Activated naive CD8-positive, alpha-beta T cell treated with anti-CD3 and anti-CD28 coated beads for 36 hours (primary cell): ENCODE measurements around the gene TMEM203. TPM values are rescaled to one million over a fixed set of nuclear protein-coding genes. Genes with fewer than 3 reads are reported as not detected.

Source experiments
- DNase-seq: peaks from one replicate; pipeline ENCODE4 v3.0.0; 2021
- H3K27ac Mint-ChIP-seq: one replicate; pipeline ENCODE4 v1.8.0; 2022; ENCODE audit warnings: mild to moderate bottlenecking, moderate library complexity, mixed read lengths
- H3K27me3 Mint-ChIP-seq: one replicate; pipeline ENCODE4 v1.8.0; 2022; ENCODE audit warnings: mild to moderate bottlenecking, mixed read lengths
- H3K36me3 Mint-ChIP-seq: one replicate; pipeline ENCODE4 v1.8.0; 2021; ENCODE audit warnings: mild to moderate bottlenecking, mixed read lengths
- H3K4me1 Mint-ChIP-seq: one replicate; pipeline ENCODE4 v1.8.0; 2021; ENCODE audit warnings: mixed read lengths
- H3K4me3 Mint-ChIP-seq: one replicate; pipeline ENCODE4 v1.8.0; 2022; ENCODE audit warnings: mild to moderate bottlenecking, moderate library complexity, mixed read lengths
- H3K9me3 Mint-ChIP-seq: one replicate; pipeline ENCODE4 v1.8.0; 2022; ENCODE audit warnings: mixed read lengths
- total RNA-seq, 2 experiments: library from RNA; stranded (reverse); gene quantifications; one replicate each; pipeline ENCODE4 v1.2.3, GENCODE V29; 2021

The TMEM203 gene
- total RNA-seq, 2 experiments from 2014 or later = 37.9 TPM

DNA sequence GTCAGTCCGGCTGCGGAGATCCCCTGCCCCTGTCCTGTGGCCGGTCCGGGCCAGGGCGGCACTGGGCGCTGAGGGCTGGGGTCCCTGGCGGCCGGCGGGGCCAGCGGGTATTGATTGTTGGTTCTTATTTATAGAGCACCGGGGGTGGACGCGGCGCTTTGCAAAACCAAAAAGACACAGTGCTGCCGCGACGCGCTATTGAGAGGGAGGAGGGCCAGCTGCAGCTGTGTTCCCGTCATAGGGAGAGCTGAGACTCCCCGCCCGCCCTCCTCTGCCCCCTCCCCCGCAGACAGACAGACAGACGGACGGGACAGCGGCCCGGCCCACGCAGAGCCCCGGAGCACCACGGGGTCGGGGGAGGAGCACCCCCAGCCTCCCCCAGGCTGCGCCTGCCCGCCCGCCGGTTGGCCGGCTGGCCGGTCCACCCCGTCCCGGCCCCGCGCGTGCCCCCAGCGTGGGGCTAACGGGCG lies 38.1 kb downstream of the TMEM203 start:
- no peak for DNase-seq
- H3K4me1 Mint-ChIP-seq = no peaks in the 10 kb centered on the region
- no peak overlapping the region for H3K27ac Mint-ChIP-seq
- H3K9me3 Mint-ChIP-seq = no peaks in the 10 kb centered on the region
- no peak overlapping the region for H3K4me3 Mint-ChIP-seq
- peaks cover 62% of the 10 kb centered on the region for H3K27me3 Mint-ChIP-seq
- no peaks in the 10 kb centered on the region for H3K36me3 Mint-ChIP-seq

DNA sequence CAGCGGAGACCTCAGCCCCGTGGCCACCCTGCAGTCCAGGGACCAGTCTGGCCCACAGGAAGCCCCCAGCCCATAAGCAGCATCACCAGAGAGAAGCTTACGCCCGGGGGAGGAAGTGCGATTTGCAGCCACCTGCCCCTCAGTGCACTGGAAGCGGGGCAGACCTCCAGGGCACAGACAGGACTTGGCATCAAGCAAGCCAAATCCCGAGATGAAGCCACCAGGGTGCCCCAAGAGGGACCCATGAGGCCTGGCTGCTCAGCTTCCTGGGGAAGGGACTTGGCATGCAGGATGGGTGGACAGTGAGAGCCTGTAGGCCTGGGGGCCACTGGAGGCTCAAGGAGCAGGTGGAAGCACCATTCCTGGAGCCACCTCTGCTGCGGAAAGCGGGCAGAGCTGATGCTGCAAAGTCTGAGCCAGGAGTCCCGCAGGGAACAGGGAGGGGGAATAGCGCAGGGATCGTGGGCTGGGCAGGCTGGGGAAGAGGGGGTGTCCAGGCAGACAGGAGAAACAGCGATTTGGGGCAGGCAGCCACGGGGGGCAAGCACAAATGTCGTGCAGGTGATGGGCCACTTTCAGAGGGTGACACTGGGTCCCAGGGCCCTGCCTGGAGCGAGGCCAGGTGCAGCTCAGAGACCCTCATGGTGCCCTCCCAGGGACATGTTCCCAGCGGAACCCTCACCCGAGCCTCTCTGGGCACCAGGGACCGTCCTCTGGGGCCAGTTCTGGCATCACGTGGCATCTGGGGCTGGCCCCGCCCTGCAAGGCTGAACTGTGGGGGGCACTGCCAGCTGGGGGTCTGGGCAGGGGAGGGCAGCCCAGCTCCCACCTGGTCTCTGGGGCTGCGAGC lies 38.8 kb downstream of the TMEM203 start:
- no peaks in the 10 kb centered on the region for H3K4me1 Mint-ChIP-seq
- no peak overlapping the region for H3K27ac Mint-ChIP-seq
- no peaks in the 10 kb centered on the region for H3K9me3 Mint-ChIP-seq
- DNase-seq = no peak
- H3K36me3 Mint-ChIP-seq = no peaks in the 10 kb centered on the region
- H3K27me3 Mint-ChIP-seq = peaks cover 64% of the 10 kb centered on the region
- no peak overlapping the region for H3K4me3 Mint-ChIP-seq

DNA sequence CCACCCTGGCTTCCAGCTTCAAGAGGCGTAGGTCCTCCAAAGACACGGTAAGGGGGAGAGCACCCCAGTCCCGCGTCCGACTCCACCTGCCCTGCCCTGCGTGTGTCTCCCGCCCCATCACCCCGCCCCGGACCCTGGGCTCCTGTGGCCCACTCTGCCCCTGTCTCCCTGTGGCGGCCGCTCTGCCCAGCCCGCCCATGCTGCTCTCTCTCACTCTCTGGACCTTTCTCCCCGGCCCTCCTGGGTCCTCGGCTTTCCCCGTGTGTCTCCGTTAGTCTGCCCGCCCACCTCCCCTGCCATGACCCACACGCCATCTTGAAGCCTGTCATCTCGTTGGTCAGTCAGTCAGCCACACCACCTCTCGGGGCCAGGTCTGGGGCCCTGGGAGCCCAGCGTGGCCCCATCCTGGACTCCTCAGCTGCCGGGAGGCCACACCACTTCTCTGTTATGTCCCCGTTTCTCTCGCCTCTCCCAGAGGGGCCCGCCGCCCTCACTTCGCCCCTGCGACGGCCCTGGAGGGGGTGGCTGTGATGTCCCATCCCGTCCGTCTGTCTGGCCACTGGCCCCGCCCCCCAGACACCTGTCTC lies 40.1 kb downstream of the TMEM203 start:
- H3K4me1 Mint-ChIP-seq = no peaks in the 10 kb centered on the region
- DNase-seq = no peak
- H3K27me3 Mint-ChIP-seq = peaks cover 66% of the 10 kb centered on the region
- no peak overlapping the region for H3K4me3 Mint-ChIP-seq
- H3K9me3 Mint-ChIP-seq = no peaks in the 10 kb centered on the region
- H3K27ac Mint-ChIP-seq = no peak overlapping the region
- H3K36me3 Mint-ChIP-seq = no peaks in the 10 kb centered on the region

DNA sequence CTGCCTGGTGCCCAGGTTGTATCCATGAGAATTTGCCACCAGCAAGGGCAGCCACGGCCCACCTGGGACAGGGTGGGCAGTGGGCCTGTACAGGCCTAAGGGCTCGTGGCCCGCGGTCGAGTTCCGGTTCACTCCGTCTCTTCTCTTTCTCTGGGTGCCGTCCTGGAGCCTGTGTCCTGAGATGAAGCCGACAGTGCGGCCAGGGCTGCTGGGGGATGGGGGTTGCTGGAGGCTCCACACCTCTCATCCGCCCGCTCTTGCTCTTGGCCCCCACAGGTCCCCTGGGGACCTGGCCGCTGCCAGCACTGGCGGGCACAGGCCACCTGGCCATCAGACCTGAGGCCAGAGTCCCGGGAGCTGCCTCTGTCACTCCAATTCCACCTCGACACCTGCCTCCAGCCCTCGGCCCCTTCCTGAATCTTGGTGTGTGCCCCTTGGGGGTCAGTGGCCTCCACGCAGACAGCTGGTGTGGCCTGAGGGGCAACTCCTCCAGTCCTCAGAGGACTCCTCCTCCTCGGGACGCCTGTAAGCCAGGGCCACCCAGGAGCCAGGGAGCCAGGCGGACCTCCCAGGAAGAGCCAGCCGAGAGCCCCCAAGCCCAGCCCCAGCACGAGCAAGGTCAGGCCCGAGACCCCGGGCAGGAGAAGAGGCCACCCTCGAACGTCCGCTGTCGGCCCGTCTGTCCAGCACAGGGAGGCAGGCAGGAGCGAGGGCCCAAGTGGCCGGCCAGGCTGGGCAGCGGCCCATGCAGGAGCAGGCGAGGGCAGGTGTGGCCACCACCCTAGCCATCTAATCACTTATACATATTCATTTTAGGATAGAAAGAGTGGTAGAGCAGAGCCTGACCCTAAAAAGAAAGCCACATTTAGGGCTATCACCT lies 40.8 kb downstream of the TMEM203 start:
- H3K36me3 Mint-ChIP-seq = no peaks in the 10 kb centered on the region
- H3K4me1 Mint-ChIP-seq = peaks cover 3% of the 10 kb centered on the region
- DNase-seq = no peak
- no peak overlapping the region for H3K27ac Mint-ChIP-seq
- H3K9me3 Mint-ChIP-seq = no peaks in the 10 kb centered on the region
- peaks cover 68% of the 10 kb centered on the region for H3K27me3 Mint-ChIP-seq
- H3K4me3 Mint-ChIP-seq = no peak overlapping the region

DNA sequence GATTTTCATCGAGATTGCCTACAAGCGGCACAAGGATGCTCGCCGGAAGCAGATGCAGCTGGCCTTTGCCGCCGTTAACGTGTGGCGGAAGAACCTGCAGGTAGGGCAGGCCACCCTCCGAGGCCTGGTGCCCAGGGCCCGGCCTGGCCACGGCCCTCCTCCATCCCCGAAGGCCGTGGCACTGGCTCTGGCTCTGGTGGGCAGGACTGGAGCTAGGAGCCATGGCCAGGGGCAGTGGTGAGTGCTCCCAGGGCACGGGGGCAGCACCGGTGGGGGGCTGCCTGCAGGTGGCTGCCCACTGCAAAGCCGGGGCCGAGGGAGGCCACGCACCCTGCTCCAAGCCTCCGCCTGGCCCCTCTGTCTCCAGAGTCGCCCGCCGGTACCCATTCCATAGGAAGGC lies 41.6 kb downstream of the TMEM203 start:
- H3K27ac Mint-ChIP-seq = no peak overlapping the region
- no peak for DNase-seq
- no peak overlapping the region for H3K4me3 Mint-ChIP-seq
- no peaks in the 10 kb centered on the region for H3K36me3 Mint-ChIP-seq
- peaks cover 74% of the 10 kb centered on the region for H3K27me3 Mint-ChIP-seq
- H3K9me3 Mint-ChIP-seq = no peaks in the 10 kb centered on the region
- H3K4me1 Mint-ChIP-seq = peaks cover 8% of the 10 kb centered on the region

DNA sequence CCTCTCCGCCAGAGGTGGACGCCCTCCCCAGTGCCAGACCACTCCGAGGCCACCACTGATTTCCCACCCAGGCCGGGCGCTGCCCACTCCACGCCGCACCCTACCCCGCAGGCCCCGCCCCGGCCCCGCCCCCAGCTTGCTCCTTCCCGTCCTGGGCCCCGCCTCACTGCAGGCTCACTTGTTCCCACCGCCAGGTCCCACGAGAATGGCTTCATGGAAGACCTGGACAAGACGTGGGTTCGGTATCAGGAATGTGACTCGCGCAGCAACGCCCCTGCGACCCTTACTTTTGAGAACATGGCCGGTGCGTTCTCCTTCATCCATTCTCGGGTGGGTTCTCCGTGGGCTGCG lies 42.1 kb downstream of the TMEM203 start:
- peaks cover 74% of the 10 kb centered on the region for H3K27me3 Mint-ChIP-seq
- H3K27ac Mint-ChIP-seq = no peak overlapping the region
- no peak for DNase-seq
- H3K9me3 Mint-ChIP-seq = no peaks in the 10 kb centered on the region
- H3K36me3 Mint-ChIP-seq = no peaks in the 10 kb centered on the region
- H3K4me3 Mint-ChIP-seq = no peak overlapping the region
- H3K4me1 Mint-ChIP-seq = peaks cover 9% of the 10 kb centered on the region

DNA sequence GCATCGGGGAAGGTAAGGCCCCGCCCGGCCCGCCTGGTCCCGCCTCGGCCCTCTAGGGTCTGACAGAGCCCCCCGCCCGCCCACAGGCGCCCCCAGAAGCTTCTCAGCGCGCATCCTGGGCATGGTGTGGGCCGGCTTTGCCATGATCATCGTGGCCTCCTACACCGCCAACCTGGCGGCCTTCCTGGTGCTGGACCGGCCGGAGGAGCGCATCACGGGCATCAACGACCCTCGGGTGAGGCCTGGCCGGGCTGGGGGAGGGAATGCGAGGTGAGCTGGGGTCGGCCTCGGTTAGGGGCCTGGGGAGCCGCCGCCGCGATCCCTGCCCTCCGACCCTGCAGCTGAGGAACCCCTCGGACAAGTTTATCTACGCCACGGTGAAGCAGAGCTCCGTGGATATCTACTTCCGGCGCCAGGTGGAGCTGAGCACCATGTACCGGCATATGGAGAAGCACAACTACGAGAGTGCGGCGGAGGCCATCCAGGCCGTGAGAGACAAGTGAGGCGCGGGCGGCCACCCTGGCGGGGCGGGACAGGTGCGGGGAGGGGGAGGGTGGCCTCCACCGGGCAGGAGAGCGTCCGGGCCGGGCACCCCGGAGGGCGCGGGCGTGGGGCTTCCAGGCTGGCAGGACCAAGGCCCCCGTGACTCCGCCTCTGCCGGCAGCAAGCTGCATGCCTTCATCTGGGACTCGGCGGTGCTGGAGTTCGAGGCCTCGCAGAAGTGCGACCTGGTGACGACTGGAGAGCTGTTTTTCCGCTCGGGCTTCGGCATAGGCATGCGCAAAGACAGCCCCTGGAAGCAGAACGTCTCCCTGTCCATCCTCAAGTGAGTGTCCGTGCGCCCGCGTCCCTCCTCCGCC lies 42.7 kb downstream of the TMEM203 start:
- Mint-ChIP-seq H3K4me3 (no peak overlapping the region), H3K36me3 (no peaks in the 10 kb centered on the region), H3K27me3 (peaks cover 79% of the 10 kb centered on the region), H3K9me3 (no peaks in the 10 kb centered on the region), H3K27ac (no peak overlapping the region), H3K4me1 (peaks cover 13% of the 10 kb centered on the region)
- DNase-seq = no peak

DNA sequence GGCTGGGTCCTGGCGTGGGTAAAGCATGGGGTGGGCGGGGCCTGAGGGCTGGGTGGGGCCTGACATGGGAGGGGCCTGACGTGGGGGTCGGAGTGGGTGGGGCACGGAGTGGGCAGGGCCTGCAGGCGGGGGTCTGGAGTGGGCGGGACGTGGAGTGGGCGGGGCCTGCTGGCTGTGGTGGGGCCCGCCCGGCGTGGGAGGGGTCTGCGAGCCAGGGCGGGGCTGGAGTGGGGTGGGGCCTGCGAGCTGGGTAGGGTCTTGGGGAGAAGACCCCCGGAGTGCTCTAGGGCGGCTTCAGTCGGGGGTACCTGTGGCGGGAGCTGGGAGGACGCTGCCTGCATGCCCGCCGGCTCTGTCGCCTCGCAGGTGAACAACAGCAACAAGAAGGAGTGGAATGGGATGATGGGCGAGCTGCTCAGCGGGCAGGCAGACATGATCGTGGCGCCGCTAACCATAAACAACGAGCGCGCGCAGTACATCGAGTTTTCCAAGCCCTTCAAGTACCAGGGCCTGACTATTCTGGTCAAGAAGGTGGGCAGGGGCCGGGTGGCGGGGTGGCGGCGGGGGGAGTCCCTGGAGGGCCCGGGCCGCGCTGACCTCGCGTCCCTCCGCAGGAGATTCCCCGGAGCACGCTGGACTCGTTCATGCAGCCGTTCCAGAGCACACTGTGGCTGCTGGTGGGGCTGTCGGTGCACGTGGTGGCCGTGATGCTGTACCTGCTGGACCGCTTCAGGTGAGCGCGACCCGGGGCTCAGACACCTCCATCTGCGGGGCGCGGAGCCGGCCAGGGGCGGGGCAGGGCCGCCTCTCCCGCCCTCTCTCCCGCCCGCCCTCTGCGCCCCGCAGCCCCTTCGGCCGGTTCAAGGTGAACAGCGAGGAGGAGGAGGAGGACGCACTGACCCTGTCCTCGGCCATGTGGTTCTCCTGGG lies 43.6 kb downstream of the TMEM203 start:
- no peak overlapping the region for H3K4me3 Mint-ChIP-seq
- no peaks in the 10 kb centered on the region for H3K9me3 Mint-ChIP-seq
- H3K4me1 Mint-ChIP-seq = peaks cover 13% of the 10 kb centered on the region
- H3K36me3 Mint-ChIP-seq = no peaks in the 10 kb centered on the region
- no peak overlapping the region for H3K27ac Mint-ChIP-seq
- peaks cover 82% of the 10 kb centered on the region for H3K27me3 Mint-ChIP-seq
- DNase-seq = no peak

DNA sequence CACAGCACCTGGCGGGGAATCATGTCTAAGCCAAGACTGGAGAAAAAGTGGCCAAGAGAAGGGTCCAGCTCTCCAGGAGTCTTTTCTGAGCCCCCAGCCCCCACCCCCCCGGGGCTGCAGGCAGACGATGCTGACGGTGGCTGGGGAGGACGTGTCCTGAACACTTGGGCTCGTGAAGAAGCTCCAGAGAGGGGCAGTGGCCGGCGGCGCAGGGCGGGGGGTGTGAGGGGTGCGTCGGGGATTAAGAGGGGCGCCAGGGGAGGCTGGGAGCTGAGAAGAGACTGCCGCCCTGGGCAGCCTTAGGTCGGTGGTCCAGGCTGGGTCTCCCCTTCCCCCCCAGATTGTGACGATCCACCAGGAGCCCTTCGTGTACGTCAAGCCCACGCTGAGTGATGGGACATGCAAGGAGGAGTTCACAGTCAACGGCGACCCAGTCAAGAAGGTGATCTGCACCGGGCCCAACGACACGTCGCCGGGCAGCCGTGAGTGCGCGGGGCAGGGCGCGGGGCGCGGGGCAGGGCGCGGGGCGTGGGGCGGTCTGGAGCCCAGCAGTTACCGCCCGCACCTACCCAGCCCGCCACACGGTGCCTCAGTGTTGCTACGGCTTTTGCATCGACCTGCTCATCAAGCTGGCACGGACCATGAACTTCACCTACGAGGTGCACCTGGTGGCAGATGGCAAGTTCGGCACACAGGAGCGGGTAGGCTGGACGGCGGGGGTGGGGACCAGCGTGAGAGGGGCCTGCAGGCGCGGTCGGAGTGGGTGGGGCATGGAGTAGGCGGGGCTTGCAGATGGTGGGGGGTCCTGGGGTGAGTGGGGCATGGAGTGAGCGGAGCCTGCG lies 44.5 kb downstream of the TMEM203 start:
- H3K9me3 Mint-ChIP-seq = no peaks in the 10 kb centered on the region
- DNase-seq = no peak
- H3K27me3 Mint-ChIP-seq = peaks cover 76% of the 10 kb centered on the region
- H3K4me1 Mint-ChIP-seq = peaks cover 13% of the 10 kb centered on the region
- H3K27ac Mint-ChIP-seq = no peak overlapping the region
- H3K36me3 Mint-ChIP-seq = no peaks in the 10 kb centered on the region
- H3K4me3 Mint-ChIP-seq = no peak overlapping the region

DNA sequence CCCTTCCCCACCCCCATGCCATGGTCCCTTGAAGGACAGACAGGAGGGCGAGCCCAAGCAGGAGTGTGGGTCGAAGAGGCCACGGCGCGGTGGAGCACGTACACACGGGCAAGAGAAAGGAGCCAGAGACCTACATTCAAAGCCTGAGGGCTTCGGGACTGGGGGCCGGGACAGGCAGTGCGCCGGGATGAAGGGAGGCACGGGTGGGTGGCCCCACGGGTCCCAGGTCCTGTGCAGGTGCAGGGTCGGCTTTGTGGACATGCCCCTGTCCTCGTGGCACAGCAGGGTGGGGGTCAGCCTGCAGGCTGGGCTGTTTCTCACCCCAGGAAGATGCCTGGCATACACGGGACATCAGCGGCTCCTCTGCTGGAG lies 45.4 kb downstream of the TMEM203 start:
- Mint-ChIP-seq H3K4me1 (peaks cover 13% of the 10 kb centered on the region), H3K36me3 (no peaks in the 10 kb centered on the region), H3K27ac (no peak overlapping the region), H3K9me3 (no peaks in the 10 kb centered on the region), H3K4me3 (no peak overlapping the region), H3K27me3 (peaks cover 75% of the 10 kb centered on the region)
- DNase-seq = no peak

DNA sequence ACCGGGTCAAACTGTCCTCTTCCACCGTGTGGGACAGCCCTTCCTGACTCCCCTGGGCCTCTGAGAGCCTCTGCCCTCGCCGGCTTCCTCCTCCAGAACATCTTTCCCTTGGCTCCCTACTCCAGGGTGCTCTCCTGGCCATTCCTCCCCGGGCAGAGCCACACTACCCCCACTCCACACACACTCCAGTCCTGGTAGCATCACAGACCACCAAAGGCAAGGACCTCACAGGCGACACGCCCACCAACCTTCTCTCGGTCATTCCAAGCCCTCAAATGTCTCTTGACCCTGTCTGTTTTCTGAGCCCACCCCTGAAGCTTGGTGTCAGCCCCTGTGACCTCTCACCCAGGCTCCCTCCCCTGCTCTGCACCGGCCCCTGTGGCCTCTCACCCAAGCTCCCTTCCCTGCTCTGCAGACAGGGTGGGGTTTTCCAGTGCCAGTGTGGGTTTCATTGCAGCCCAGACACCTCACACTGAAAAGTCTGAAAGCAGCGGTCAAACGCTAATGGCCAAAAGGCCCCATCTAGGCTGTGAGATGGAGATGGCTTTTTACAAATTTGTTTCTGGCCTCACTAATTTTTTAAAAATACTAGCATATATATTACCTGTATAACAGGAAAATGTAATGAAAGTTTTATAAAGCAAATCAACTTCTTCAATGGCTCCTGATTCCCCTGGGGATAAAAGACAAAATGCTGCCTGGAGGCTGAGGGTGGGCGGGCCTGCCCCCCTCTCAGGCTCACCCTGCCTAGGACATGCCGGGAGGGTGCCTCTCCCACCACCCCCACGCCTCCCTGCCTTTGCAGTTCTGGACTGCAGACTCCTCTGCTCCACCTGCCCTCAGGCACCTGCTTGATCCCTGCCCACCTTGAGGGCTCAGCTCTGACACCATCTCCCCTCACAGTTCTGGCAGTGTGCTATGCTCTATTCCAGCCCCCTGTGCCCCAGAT lies 46.1 kb downstream of the TMEM203 start:
- Mint-ChIP-seq H3K4me3 (no peak overlapping the region), H3K27me3 (peaks cover 70% of the 10 kb centered on the region), H3K27ac (no peak overlapping the region)

DNA sequence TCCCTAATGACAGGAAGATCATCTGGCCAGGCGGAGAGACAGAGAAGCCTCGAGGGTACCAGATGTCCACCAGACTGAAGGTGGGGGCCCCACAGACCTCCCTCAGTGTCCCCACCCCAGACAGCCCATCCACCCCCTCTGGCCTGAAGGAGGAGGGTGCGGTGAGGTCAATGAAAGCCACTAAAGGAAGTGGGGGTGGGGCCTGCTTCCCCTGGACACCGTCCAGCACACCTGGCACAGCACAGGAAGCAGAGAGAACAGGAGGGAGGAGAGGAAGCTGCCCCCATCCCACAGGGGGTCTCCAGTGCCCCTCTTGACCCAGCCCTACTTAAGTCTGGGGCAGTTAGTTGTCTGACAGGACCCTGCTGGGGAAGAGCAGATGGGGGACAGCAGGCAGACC lies 46.8 kb downstream of the TMEM203 start:
- no peaks in the 10 kb centered on the region for H3K9me3 Mint-ChIP-seq
- peaks cover 66% of the 10 kb centered on the region for H3K27me3 Mint-ChIP-seq
- no peak overlapping the region for H3K27ac Mint-ChIP-seq
- peaks cover 13% of the 10 kb centered on the region for H3K4me1 Mint-ChIP-seq
- no peak for DNase-seq
- H3K4me3 Mint-ChIP-seq = no peak overlapping the region
- no peaks in the 10 kb centered on the region for H3K36me3 Mint-ChIP-seq

More for the DNA sequence above, 46.1 kb downstream of the TMEM203 start:
- no peaks in the 10 kb centered on the region for H3K36me3 Mint-ChIP-seq
- H3K4me1 Mint-ChIP-seq = peaks cover 13% of the 10 kb centered on the region
- DNase-seq = no peak
- H3K9me3 Mint-ChIP-seq = no peaks in the 10 kb centered on the region
